ENCODE results near the gene C2CD5. TPM values are rescaled to one million over a fixed set of nuclear protein-coding genes. Genes with fewer than 3 reads are reported as not detected.

The C2CD5 gene
- total and polyA plus RNA-seq, 4 donors: 13.4 to 81.2 (median 24.6) TPM

GRCh38 chr12:22535478-22535877, 8.9 kb downstream of the C2CD5 start:
- WGBS, 2 donors: 85 to 92% methylated on average over 2 of the region's 2 CpGs
- H3K4me1 ChIP-seq (ENCODE audit: control insufficient read depth in 5 of 5, insufficient read depth in 5 of 5, low read length in 5 of 5): peaks cover 0 to 25% (median 0%) of the 10 kb centered on the region in 5 donors
- H3K27ac ChIP-seq (ENCODE audit: low read depth in 1 of 2, low read length in 1 of 2): no peak overlapping the region
- ATAC-seq (ENCODE audit: insufficient read depth, low FRiP score) (no peak), DNase-seq (no peak)
- no peak overlapping the region for H3K4me3 ChIP-seq
- peaks cover 0 to 3% (median 0%) of the 10 kb centered on the region in 4 donors for H3K9me3 ChIP-seq (ENCODE audit: control insufficient read depth in 4 of 4, insufficient read depth in 3 of 4, low read length in 3 of 4)
- H3K36me3 ChIP-seq (ENCODE audit: control insufficient read depth in 4 of 4, insufficient read depth in 4 of 4, low read length in 4 of 4): peaks cover 0 to 27% (median 12%) of the 10 kb centered on the region in 4 donors
- no peaks in the 10 kb centered on the region for H3K27me3 ChIP-seq (ENCODE audit: control insufficient read depth in 3 of 3, insufficient read depth in 3 of 3, low read length in 2 of 3)
- no peak overlapping the region for H3K9ac ChIP-seq (ENCODE audit: insufficient read depth in 1 of 2, low read length in 2 of 2)
- TF ChIP-seq CTCF (IDR thresholded peaks at IDR 0.05; ENCODE audit: control extremely low read depth, extremely low read depth): no peak

GRCh38 chr12:22535038-22535437, 9.3 kb downstream of the C2CD5 start:
- H3K27ac ChIP-seq (ENCODE audit: low read depth in 1 of 2, low read length in 1 of 2): no peak overlapping the region
- DNase-seq: no peak
- TF ChIP-seq CTCF (IDR thresholded peaks at IDR 0.05; ENCODE audit: control extremely low read depth, extremely low read depth): no peak
- peaks cover 0 to 27% (median 12%) of the 10 kb centered on the region in 4 donors for H3K36me3 ChIP-seq (ENCODE audit: control insufficient read depth in 4 of 4, insufficient read depth in 4 of 4, low read length in 4 of 4)
- no peak overlapping the region for H3K9ac ChIP-seq (ENCODE audit: insufficient read depth in 1 of 2, low read length in 2 of 2)
- no peaks in the 10 kb centered on the region for H3K27me3 ChIP-seq (ENCODE audit: control insufficient read depth in 3 of 3, insufficient read depth in 3 of 3, low read length in 2 of 3)
- H3K4me1 ChIP-seq (ENCODE audit: control insufficient read depth in 5 of 5, insufficient read depth in 5 of 5, low read length in 5 of 5): peaks cover 0 to 25% (median 0%) of the 10 kb centered on the region in 5 donors
- WGBS, 2 donors: 98% methylated on average over 1 of the region's 1 CpG
- no peak overlapping the region for H3K4me3 ChIP-seq
- peaks cover 0 to 3% (median 0%) of the 10 kb centered on the region in 4 donors for H3K9me3 ChIP-seq (ENCODE audit: control insufficient read depth in 4 of 4, insufficient read depth in 3 of 4, low read length in 3 of 4)
- ATAC-seq (ENCODE audit: insufficient read depth, low FRiP score): no peak

- Histone ChIP-seq H3K9me3 (ENCODE audit: control insufficient read depth in 4 of 4, insufficient read depth in 3 of 4, low read length in 3 of 4) (peaks cover 0 to 3% (median 0%) of the 10 kb centered on the region in 4 donors), H3K27me3 (ENCODE audit: control insufficient read depth in 3 of 3, insufficient read depth in 3 of 3, low read length in 2 of 3) (no peaks in the 10 kb centered on the region), H3K36me3 (ENCODE audit: control insufficient read depth in 4 of 4, insufficient read depth in 4 of 4, low read length in 4 of 4) (peaks cover 0 to 27% (median 14%) of the 10 kb centered on the region in 4 donors), H3K27ac (ENCODE audit: low read depth in 1 of 2, low read length in 1 of 2) (no peak overlapping the region), H3K9ac (ENCODE audit: insufficient read depth in 1 of 2, low read length in 2 of 2) (no peak overlapping the region), H3K4me1 (ENCODE audit: control insufficient read depth in 5 of 5, insufficient read depth in 5 of 5, low read length in 5 of 5) (peaks cover 0 to 15% (median 0%) of the 10 kb centered on the region in 5 donors), H3K4me3 (no peak overlapping the region)
- no peak for ATAC-seq (ENCODE audit: insufficient read depth, low FRiP score)
- 90 to 92% methylated on average over 4 of the region's 4 CpGs for WGBS, 2 donors
- DNase-seq: no peak
- no peak for TF ChIP-seq CTCF (IDR thresholded peaks at IDR 0.05; ENCODE audit: control extremely low read depth, extremely low read depth)
Measured at GRCh38 chr12:22533155-22533554, 11.2 kb downstream of the C2CD5 start.

- Histone ChIP-seq H3K9ac (ENCODE audit: insufficient read depth in 1 of 2, low read length in 2 of 2) (no peak overlapping the region), H3K27me3 (ENCODE audit: control insufficient read depth in 3 of 3, insufficient read depth in 3 of 3, low read length in 2 of 3) (no peaks in the 10 kb centered on the region), H3K36me3 (ENCODE audit: control insufficient read depth in 4 of 4, insufficient read depth in 4 of 4, low read length in 4 of 4) (peaks cover 0 to 27% (median 14%) of the 10 kb centered on the region in 4 donors), H3K4me3 (no peak overlapping the region), H3K4me1 (ENCODE audit: control insufficient read depth in 5 of 5, insufficient read depth in 5 of 5, low read length in 5 of 5) (peaks cover 0 to 12% (median 0%) of the 10 kb centered on the region in 5 donors), H3K9me3 (ENCODE audit: control insufficient read depth in 4 of 4, insufficient read depth in 3 of 4, low read length in 3 of 4) (peaks cover 0 to 3% (median 0%) of the 10 kb centered on the region in 4 donors), H3K27ac (ENCODE audit: low read depth in 1 of 2, low read length in 1 of 2) (no peak overlapping the region)
- WGBS, 2 donors: 93 to 95% methylated on average over 4 of the region's 4 CpGs
- ATAC-seq (ENCODE audit: insufficient read depth, low FRiP score): no peak
- TF ChIP-seq CTCF (IDR thresholded peaks at IDR 0.05; ENCODE audit: control extremely low read depth, extremely low read depth): no peak
- DNase-seq: no peak
Measured at GRCh38 chr12:22532317-22532716, 12.0 kb downstream of the C2CD5 start.
